ENCODE data around the gene GPX7.

The GPX7 gene

DNA sequence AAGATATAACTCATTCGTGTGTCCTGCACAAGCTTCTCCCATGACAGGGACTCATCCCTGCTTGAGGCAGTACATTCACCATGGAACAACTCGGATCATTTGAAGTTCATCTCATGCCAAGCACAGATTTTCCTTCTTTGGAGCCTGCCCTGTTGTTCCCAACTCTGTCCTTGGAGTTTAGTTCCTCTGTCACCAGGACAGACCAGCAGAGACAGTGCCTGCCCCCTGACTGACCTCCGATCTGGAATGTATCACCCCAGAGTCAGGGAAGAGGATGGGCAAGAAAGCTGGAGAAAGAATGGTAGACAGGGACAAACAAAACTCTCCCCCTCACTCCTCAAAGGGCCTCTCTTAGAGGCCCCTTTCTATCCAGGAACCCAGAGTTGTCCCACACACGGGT lies 35.8 kb downstream of the GPX7 start:
- H3K27ac Mint-ChIP-seq = no peak overlapping the region
- H3K4me1 Mint-ChIP-seq = peaks cover 5% of the 10 kb centered on the region
- H3K27me3 Mint-ChIP-seq (ENCODE audit: low read depth) = peaks cover 28% of the 10 kb centered on the region
- no peaks in the 10 kb centered on the region for H3K9me3 Mint-ChIP-seq
- H3K4me3 Mint-ChIP-seq = no peak overlapping the region
- no peaks in the 10 kb centered on the region for H3K36me3 Mint-ChIP-seq (ENCODE audit: low read depth)
- TF ChIP-seq, protein P1, sequence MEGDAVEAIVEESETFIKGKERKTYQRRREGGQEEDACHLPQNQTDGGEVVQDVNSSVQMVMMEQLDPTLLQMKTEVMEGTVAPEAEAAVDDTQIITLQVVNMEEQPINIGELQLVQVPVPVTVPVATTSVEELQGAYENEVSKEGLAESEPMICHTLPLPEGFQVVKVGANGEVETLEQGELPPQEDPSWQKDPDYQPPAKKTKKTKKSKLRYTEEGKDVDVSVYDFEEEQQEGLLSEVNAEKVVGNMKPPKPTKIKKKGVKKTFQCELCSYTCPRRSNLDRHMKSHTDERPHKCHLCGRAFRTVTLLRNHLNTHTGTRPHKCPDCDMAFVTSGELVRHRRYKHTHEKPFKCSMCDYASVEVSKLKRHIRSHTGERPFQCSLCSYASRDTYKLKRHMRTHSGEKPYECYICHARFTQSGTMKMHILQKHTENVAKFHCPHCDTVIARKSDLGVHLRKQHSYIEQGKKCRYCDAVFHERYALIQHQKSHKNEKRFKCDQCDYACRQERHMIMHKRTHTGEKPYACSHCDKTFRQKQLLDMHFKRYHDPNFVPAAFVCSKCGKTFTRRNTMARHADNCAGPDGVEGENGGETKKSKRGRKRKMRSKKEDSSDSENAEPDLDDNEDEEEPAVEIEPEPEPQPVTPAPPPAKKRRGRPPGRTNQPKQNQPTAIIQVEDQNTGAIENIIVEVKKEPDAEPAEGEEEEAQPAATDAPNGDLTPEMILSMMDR (IDR thresholded peaks at IDR 0.05; ENCODE audit: unreplicated experiment in 3 of 3) = no peak

DNA sequence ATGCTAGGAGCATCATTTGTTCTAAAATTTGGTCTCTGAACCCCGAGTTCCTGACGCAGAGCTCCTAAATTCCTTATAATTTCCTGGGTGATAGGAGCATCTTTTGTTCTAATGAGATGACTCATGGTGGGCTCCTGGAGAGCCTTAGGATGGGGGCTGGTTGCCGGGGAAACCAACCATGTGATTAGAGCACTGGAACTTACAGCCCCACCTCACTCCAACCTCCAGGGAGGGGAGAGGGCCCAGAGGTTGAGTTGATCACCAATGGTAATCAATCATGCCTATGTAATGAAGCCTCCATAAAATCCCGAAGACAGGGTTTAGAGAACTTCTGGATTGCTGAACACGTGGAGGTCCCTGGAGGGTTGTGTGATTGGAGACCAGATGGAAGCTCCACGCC lies 38.5 kb downstream of the GPX7 start:
- Mint-ChIP-seq H3K4me3 (no peak overlapping the region), H3K36me3 (ENCODE audit: low read depth) (no peaks in the 10 kb centered on the region), H3K27ac (no peak overlapping the region), H3K9me3 (no peaks in the 10 kb centered on the region), H3K27me3 (ENCODE audit: low read depth) (peaks cover 12% of the 10 kb centered on the region), H3K4me1 (peaks cover 5% of the 10 kb centered on the region)
- TF ChIP-seq, protein P1 (IDR thresholded peaks at IDR 0.05; ENCODE audit: unreplicated experiment in 3 of 3) = no peak

DNA sequence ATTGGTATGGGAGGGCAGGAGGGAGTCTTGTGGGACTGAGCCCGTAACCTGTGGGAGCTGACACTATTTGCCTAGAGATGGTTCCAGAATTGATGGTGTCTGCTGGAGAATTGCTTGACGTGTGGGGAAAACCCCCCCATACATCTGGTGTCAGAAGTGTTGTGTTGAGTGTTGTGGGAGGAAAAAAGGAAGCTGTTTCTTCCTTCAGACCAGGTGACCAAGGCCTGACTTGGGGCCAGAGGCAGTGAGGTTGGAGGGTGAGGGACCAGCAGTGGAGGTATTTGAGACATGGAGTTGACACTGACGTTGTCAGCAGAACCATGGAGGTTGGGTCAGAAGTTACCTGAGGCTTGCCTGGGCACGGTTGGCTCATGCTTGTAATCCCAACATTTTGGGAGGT lies 39.1 kb downstream of the GPX7 start:
- TF ChIP-seq, protein P1 (IDR thresholded peaks at IDR 0.05; ENCODE audit: unreplicated experiment in 3 of 3) = no peak
- no peaks in the 10 kb centered on the region for H3K36me3 Mint-ChIP-seq (ENCODE audit: low read depth)
- peaks cover 5% of the 10 kb centered on the region for H3K4me1 Mint-ChIP-seq
- H3K4me3 Mint-ChIP-seq = no peak overlapping the region
- H3K9me3 Mint-ChIP-seq = no peaks in the 10 kb centered on the region
- no peak overlapping the region for H3K27ac Mint-ChIP-seq
- peaks cover 12% of the 10 kb centered on the region for H3K27me3 Mint-ChIP-seq (ENCODE audit: low read depth)

DNA sequence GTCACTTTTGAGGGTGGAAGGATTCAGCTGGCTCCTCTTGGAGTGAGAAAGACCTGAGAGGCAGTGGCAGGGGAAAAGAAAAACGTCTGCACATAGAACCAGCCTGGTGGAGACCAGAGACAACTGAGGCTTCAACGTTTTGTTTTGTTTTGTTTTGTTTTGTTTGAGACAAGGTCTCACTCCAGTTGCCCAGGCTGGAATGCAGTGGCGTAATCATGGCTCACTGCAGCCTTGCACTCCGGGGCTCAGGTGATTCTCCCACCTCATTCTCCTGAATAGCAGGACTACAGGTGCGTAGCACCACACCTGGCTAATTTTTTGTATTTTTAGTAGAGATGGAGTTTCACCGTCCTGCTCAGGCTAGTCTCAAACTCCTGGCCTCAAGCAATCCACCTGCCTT lies 43.1 kb downstream of the GPX7 start:
- Mint-ChIP-seq H3K27me3 (ENCODE audit: low read depth) (peaks cover 6% of the 10 kb centered on the region), H3K36me3 (ENCODE audit: low read depth) (no peaks in the 10 kb centered on the region), H3K4me3 (no peak overlapping the region), H3K27ac (no peak overlapping the region), H3K9me3 (no peaks in the 10 kb centered on the region), H3K4me1 (no peaks in the 10 kb centered on the region)
- TF ChIP-seq, protein P1 (IDR thresholded peaks at IDR 0.05; ENCODE audit: unreplicated experiment in 3 of 3) = no peak

DNA sequence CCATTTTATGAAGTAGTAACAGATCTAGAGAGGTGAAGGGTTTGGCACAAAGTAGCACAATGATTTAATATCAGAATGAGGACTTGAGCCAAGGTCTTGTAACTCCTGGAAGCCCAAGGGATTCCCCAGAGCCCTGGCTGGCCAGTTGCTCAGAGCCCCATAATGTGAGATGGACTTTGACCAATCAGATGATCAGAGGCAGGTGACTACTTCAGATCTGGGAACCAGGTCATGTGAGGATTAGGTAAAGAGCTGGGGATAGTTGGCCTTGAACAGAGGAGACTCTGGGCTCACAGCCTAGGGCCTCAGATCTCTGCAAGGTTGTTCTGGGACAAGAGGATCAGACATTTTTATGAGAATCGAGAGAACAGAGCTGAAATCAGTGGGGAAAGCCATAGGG lies 49.7 kb downstream of the GPX7 start:
- no peak overlapping the region for H3K4me3 Mint-ChIP-seq
- TF ChIP-seq, protein P1 (IDR thresholded peaks at IDR 0.05; ENCODE audit: unreplicated experiment in 3 of 3) = no peak
- no peaks in the 10 kb centered on the region for H3K9me3 Mint-ChIP-seq
- H3K27ac Mint-ChIP-seq = peak overlapping the region in 1 of 3 experiments; percentile 59
- no peaks in the 10 kb centered on the region for H3K27me3 Mint-ChIP-seq (ENCODE audit: low read depth)
- H3K4me1 Mint-ChIP-seq = peaks cover 6% of the 10 kb centered on the region
- H3K36me3 Mint-ChIP-seq (ENCODE audit: low read depth) = no peaks in the 10 kb centered on the region

DNA sequence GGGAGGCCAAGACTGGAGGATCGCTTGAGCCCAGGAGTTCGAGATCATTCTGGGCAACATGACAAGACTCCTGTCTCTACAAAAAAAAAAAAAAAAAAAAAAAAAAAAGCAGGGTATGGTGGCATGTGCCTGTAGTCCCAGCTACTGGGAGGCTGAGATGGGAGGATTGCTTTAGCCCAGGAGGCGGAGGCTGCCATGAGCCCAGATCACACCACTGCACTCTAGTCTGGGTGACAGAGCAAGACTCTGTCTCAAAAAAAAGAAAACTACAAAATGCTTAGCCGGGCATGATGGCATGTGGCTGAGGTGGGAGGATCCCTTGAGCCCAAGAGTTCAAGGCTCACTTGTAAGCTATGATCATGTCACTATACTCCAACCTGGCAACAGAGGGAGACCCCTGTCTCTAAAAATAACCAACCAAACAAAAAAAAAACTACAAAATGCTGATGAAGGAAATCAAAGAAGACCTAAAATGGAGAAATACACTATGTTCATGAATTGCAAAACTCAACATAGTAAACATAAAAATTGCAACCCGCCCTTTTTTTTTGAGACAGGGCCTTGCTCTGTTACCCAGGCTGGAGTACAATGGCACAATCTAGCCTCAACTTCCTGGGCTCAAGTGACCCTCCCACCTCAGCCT lies 51.2 kb downstream of the GPX7 start:
- Mint-ChIP-seq H3K4me3 (no peak overlapping the region), H3K27me3 (ENCODE audit: low read depth) (no peaks in the 10 kb centered on the region), H3K9me3 (no peaks in the 10 kb centered on the region), H3K4me1 (peaks cover 6% of the 10 kb centered on the region), H3K36me3 (ENCODE audit: low read depth) (no peaks in the 10 kb centered on the region), H3K27ac (no peak overlapping the region)
- TF ChIP-seq, protein P1 (IDR thresholded peaks at IDR 0.05; ENCODE audit: unreplicated experiment in 3 of 3) = no peak

Data from nephron (organoid).